ENCODE data around the gene PSMB3. TPM values are rescaled to one million over a fixed set of nuclear protein-coding genes. Genes with fewer than 3 reads are reported as not detected.

The PSMB3 gene
- total and polyA plus RNA-seq, 3 donors from 2014 or later = 111 to 144 (median 113) TPM

- Histone ChIP-seq H3K4me3 (no peak overlapping the region), H3K9me3 (no peaks in the 10 kb centered on the region), H3K27me3 (no peaks in the 10 kb centered on the region), H3K36me3 (ENCODE audit: low read depth, missing control alignments) (no peaks in the 10 kb centered on the region), H3K27ac (peak overlapping the region in 1 of 2 donors; percentile 68), H3K4me1 (peaks cover 41% of the 10 kb centered on the region)
- intact Hi-C loops (cut with DNase I; ENCODE audit: low total_unique reads) = no loop called here
- TF ChIP-seq CTCF (IDR thresholded peaks at IDR 0.05) (no peak), POLR2A (IDR thresholded peaks at IDR 0.05) (no peak)
- 42 to 44% methylated on average over 6 to 7 of the region's 7 CpGs for WGBS, 2 donors
- no peak for DNase-seq
Observed at GRCh38 chr17:38741921-38742410, 10.6 kb upstream of the PSMB3 start.

GRCh38 chr17:38742411-38743308, 9.9 kb upstream of the PSMB3 start:
- Histone ChIP-seq H3K9me3 (no peaks in the 10 kb centered on the region), H3K27me3 (no peaks in the 10 kb centered on the region), H3K4me3 (no peak overlapping the region), H3K4me1 (peaks cover 43% of the 10 kb centered on the region), H3K36me3 (ENCODE audit: low read depth, missing control alignments) (no peaks in the 10 kb centered on the region), H3K27ac (peak overlapping the region in 1 of 2 donors; percentile 68)
- TF ChIP-seq CTCF (IDR thresholded peaks at IDR 0.05) (no peak), POLR2A (IDR thresholded peaks at IDR 0.05) (no peak)
- intact Hi-C loops (cut with DNase I; ENCODE audit: low total_unique reads) = no loop called here
- peak; percentile 77 for DNase-seq
- 53 to 65% methylated on average over 13 to 22 of the region's 22 CpGs for WGBS, 2 donors

GRCh38 chr17:38743556-38744171, 8.9 kb upstream of the PSMB3 start:
- WGBS, 2 donors = 70 to 74% methylated on average over 4 of the region's 4 CpGs
- peaks cover 46% of the 10 kb centered on the region for H3K4me1 ChIP-seq
- TF ChIP-seq POLR2A (IDR thresholded peaks at IDR 0.05) = no peak
- TF ChIP-seq CTCF (IDR thresholded peaks at IDR 0.05) = no peak
- DNase-seq = no peak
- H3K9me3 ChIP-seq = no peaks in the 10 kb centered on the region
- no peak overlapping the region for H3K4me3 ChIP-seq
- no peaks in the 10 kb centered on the region for H3K27me3 ChIP-seq
- H3K27ac ChIP-seq = no peak overlapping the region
- intact Hi-C loops (cut with DNase I; ENCODE audit: low total_unique reads) = no loop called here
- H3K36me3 ChIP-seq (ENCODE audit: low read depth, missing control alignments) = no peaks in the 10 kb centered on the region

GRCh38 chr17:38745545-38745944, 7.0 kb upstream of the PSMB3 start:
- H3K4me3 ChIP-seq = no peak overlapping the region
- TF ChIP-seq POLR2A (IDR thresholded peaks at IDR 0.05) (no peak), CTCF (IDR thresholded peaks at IDR 0.05) (no peak)
- 42 to 60% methylated on average over 1 to 4 of the region's 4 CpGs for WGBS, 2 donors
- peaks cover 54% of the 10 kb centered on the region for H3K4me1 ChIP-seq
- H3K27ac ChIP-seq = no peak overlapping the region
- no peak for DNase-seq
- intact Hi-C loops (cut with DNase I; ENCODE audit: low total_unique reads) = no loop called here
- no peaks in the 10 kb centered on the region for H3K27me3 ChIP-seq
- H3K36me3 ChIP-seq (ENCODE audit: low read depth, missing control alignments) = no peaks in the 10 kb centered on the region
- H3K9me3 ChIP-seq = no peaks in the 10 kb centered on the region
